ENCODE data around the gene RABGGTA.

The RABGGTA gene

GRCh38 chr14:24271134-24271833 is at the start of gene RABGGTA:
TSS of gene RABGGTA (minus strand) at chr14:24271597. CDS start at chr14:24271115, 482 bp downstream.
- peak; percentile 92 for DNase-seq

- no peak for DNase-seq
Observed at GRCh38 chr14:24317141-24317928, 45.9 kb upstream of the RABGGTA start.

GRCh38 chr14:24316597-24316950 is 45.2 kb upstream of the RABGGTA start:
- DNase-seq = no peak

- DNase-seq = no peak
Observed at GRCh38 chr14:24315807-24316596, 44.6 kb upstream of the RABGGTA start.

GRCh38 chr14:24315243-24315806 is 43.9 kb upstream of the RABGGTA start:
- DNase-seq = no peak

- no peak for DNase-seq
Observed at GRCh38 chr14:24314377-24315193, 43.2 kb upstream of the RABGGTA start.

GRCh38 chr14:24313913-24314312 is 42.5 kb upstream of the RABGGTA start:
- no peak for DNase-seq

GRCh38 chr14:24312736-24313507 is 41.5 kb upstream of the RABGGTA start:
- DNase-seq = peak; percentile 72

GRCh38 chr14:24311837-24312615 is 40.6 kb upstream of the RABGGTA start:
- peak; percentile 37 for DNase-seq

GRCh38 chr14:24310646-24311604 is 39.5 kb upstream of the RABGGTA start, which contains the start of gene LTB4R:
TSS of gene LTB4R (plus strand) at chr14:24311502. CDS start at chr14:24315652, 4,150 bp downstream.
- peak; percentile 80 for DNase-seq

- no peak for DNase-seq
Observed at GRCh38 chr14:24310265-24310645, 38.9 kb upstream of the RABGGTA start.

- DNase-seq = no peak
Observed at GRCh38 chr14:24309538-24310264, 38.3 kb upstream of the RABGGTA start, which contains the start of gene LTB4R2. TSS of gene LTB4R2 (plus strand) at chr14:24310140. CDS start at chr14:24310665, 525 bp downstream.

GRCh38 chr14:24308342-24309124 is 37.1 kb upstream of the RABGGTA start:
- DNase-seq = no peak

GRCh38 chr14:24307575-24308341 is 36.4 kb upstream of the RABGGTA start, which contains the start of gene CIDEB:
TSS of gene CIDEB (minus strand) at chr14:24307977. CDS start at chr14:24307858, 119 bp downstream.
- DNase-seq = peak; percentile 73

- DNase-seq = no peak
Observed at GRCh38 chr14:24307156-24307574, 35.8 kb upstream of the RABGGTA start.

GRCh38 chr14:24304019-24304387 is 32.6 kb upstream of the RABGGTA start:
- DNase-seq = no peak

Measured in activated CD4-positive, alpha-beta T cell treated with anti-CD3 and anti-CD28 coated beads, Interleukin-10, Interleukin-2, amounts not matched to agents 100 ng/mL and 50 ng/mL, durations not matched to agents 16 hours and 8 hours (primary cell).